ENCODE results near the gene MYCN. TPM values are rescaled to one million over a fixed set of nuclear protein-coding genes. Genes with fewer than 3 reads are reported as not detected.

The MYCN gene
- total and polyA plus RNA-seq, 2 donors (not counting 1 experiment from before 2014, with no cell fraction given), result not detected

DNA sequence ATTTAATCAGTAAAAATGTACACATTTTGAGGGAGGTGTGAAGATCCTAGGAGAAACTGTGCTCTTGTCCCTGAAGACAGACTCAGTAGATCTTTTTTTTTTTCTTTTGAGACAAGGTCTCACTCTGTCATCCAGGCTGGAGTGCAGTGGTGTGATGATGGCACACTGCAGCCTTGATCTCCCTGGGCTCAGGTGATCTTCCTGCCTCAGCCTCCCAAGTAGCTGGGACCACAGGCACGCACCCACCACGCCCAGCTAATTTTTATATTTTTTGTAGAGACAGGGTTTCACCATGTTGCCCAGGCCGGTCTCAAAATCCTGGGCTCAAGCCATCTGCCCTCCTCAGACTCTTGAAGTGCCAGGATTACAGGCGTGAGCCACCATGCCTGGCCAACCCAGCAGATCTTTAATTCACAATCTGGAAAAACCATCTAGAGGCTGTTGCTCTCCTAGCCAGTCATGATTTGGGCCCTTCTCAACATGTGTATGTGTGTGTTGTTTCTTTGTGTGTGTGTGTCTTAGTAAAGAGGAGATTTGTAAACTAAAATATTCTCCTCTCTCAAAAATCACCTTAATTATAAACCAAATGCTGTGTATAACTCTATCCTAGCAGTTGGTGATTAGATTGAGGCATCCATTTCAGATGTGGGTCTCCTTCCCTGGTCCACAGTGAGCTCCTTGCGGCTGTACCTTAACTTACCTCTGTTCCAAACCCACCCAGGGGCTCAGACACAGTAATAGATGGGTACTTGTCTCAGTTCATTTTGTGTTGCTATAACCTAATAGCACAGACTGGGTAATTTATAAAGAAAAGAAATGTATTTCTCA is 3.9 kb upstream of the MYCN start:
- TF ChIP-seq CTCF (conservative IDR thresholded peaks at IDR 0.05 in 1 of 2, IDR thresholded peaks at IDR 0.05 in 1 of 2; ENCODE audit: low read depth in 1 of 2, low read length in 2 of 2) (no peak), EZH2 (IDR thresholded peaks at IDR 0.05; ENCODE audit: low read length, missing control alignments) (no peak)
- no peaks in the 10 kb centered on the region for H4K20me1 ChIP-seq (ENCODE audit: control insufficient read depth, extremely low read depth, insufficient read depth, low read length)
- H3K36me3 ChIP-seq (ENCODE audit: control insufficient read depth, insufficient read depth, low read length), result no peaks in the 10 kb centered on the region
- no peak overlapping the region for H3K9ac ChIP-seq (ENCODE audit: insufficient read depth, low read length)
- H2AFZ ChIP-seq (ENCODE audit: low read length), result no peak overlapping the region
- no peak for DNase-seq (ENCODE audit: low read depth in 2 of 2)
- no peak overlapping the region for H3K4me2 ChIP-seq (ENCODE audit: extremely low read depth, insufficient read depth, low read length)
- no peaks in the 10 kb centered on the region for H3K9me3 ChIP-seq (ENCODE audit: control insufficient read depth, insufficient read depth, low read depth, low read length)
- no peak overlapping the region for H3K27ac ChIP-seq (ENCODE audit: insufficient read depth, low read length)
- no peaks in the 10 kb centered on the region for H3K79me2 ChIP-seq (ENCODE audit: control insufficient read depth, insufficient read depth, low read length)
- no peaks in the 10 kb centered on the region for H3K4me1 ChIP-seq (ENCODE audit: control insufficient read depth, extremely low read depth, insufficient read depth, low read length)
- H3K4me3 ChIP-seq (replicated peaks in 1 of 4; ENCODE audit: control extremely low read depth in 1 of 4, insufficient read depth in 1 of 4, low read depth in 3 of 4, low read length in 4 of 4), result no peak overlapping the region
- peaks cover 10% of the 10 kb centered on the region for H3K27me3 ChIP-seq (ENCODE audit: control insufficient read depth, insufficient read depth, low read length)

- no peaks in the 10 kb centered on the region for H3K79me2 ChIP-seq (ENCODE audit: control insufficient read depth, insufficient read depth, low read length)
- H3K4me2 ChIP-seq (ENCODE audit: extremely low read depth, insufficient read depth, low read length), result no peak overlapping the region
- no peak overlapping the region for H3K4me3 ChIP-seq (replicated peaks in 1 of 4; ENCODE audit: control extremely low read depth in 1 of 4, insufficient read depth in 1 of 4, low read depth in 3 of 4, low read length in 4 of 4)
- no peak for DNase-seq (ENCODE audit: low read depth in 2 of 2)
- no peak overlapping the region for H3K27ac ChIP-seq (ENCODE audit: insufficient read depth, low read length)
- H3K27me3 ChIP-seq (ENCODE audit: control insufficient read depth, insufficient read depth, low read length), result peaks cover 13% of the 10 kb centered on the region
- no peaks in the 10 kb centered on the region for H3K9me3 ChIP-seq (ENCODE audit: control insufficient read depth, insufficient read depth, low read depth, low read length)
- TF ChIP-seq CTCF (conservative IDR thresholded peaks at IDR 0.05 in 1 of 2, IDR thresholded peaks at IDR 0.05 in 1 of 2; ENCODE audit: low read depth in 1 of 2, low read length in 2 of 2) (no peak), EZH2 (IDR thresholded peaks at IDR 0.05; ENCODE audit: low read length, missing control alignments) (no peak)
- H3K4me1 ChIP-seq (ENCODE audit: control insufficient read depth, extremely low read depth, insufficient read depth, low read length), result no peaks in the 10 kb centered on the region
- no peaks in the 10 kb centered on the region for H3K36me3 ChIP-seq (ENCODE audit: control insufficient read depth, insufficient read depth, low read length)
- no peak overlapping the region for H3K9ac ChIP-seq (ENCODE audit: insufficient read depth, low read length)
- no peak overlapping the region for H2AFZ ChIP-seq (ENCODE audit: low read length)
- H4K20me1 ChIP-seq (ENCODE audit: control insufficient read depth, extremely low read depth, insufficient read depth, low read length), result no peaks in the 10 kb centered on the region
These were observed 3.1 kb upstream of the MYCN start for GRCh38 chr2:15937105-15937881.

Data from fibroblast of lung (primary cell).